ENCODE data around the gene GAR1.

DNA sequence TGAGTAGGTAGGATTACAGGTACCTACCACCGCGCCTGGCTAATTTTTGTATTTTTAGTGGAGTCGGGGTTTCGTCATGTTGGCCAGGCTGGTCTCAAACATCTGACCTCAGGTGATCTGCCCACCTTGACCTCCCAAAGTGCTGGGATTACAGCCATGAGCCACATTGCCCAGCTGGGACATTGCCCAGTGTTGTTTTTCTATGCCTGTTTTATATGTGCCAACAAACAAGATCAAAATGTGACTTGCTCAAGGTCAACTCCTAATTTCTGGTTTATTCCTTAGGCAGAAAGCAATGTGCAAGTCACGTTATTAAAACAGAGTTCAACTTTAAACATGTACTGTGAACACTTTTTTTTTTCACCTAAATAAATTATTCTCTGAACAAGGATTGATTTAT is 35.0 kb downstream of the GAR1 start:
- TF ChIP-seq, protein P1, sequence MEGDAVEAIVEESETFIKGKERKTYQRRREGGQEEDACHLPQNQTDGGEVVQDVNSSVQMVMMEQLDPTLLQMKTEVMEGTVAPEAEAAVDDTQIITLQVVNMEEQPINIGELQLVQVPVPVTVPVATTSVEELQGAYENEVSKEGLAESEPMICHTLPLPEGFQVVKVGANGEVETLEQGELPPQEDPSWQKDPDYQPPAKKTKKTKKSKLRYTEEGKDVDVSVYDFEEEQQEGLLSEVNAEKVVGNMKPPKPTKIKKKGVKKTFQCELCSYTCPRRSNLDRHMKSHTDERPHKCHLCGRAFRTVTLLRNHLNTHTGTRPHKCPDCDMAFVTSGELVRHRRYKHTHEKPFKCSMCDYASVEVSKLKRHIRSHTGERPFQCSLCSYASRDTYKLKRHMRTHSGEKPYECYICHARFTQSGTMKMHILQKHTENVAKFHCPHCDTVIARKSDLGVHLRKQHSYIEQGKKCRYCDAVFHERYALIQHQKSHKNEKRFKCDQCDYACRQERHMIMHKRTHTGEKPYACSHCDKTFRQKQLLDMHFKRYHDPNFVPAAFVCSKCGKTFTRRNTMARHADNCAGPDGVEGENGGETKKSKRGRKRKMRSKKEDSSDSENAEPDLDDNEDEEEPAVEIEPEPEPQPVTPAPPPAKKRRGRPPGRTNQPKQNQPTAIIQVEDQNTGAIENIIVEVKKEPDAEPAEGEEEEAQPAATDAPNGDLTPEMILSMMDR (IDR thresholded peaks at IDR 0.05) = no peak
- no peak for TF ChIP-seq POLR2AphosphoS5 (IDR thresholded peaks at IDR 0.05)
- TF ChIP-seq POLR2A (IDR thresholded peaks at IDR 0.05) = no peak
